ENCODE results near the gene CTNND2. TPM values are rescaled to one million over a fixed set of nuclear protein-coding genes. Genes with fewer than 3 reads are reported as not detected.

The CTNND2 gene
- total RNA-seq, 1 donor from 2014 or later, result 13.9 TPM

- no peak overlapping the region for H3K27ac Mint-ChIP-seq
- TF ChIP-seq CTCF (IDR thresholded peaks at IDR 0.05), result no peak
- TF ChIP-seq EZH2phosphoT487 (IDR thresholded peaks at IDR 0.05), result no peak
- no peak for TF ChIP-seq EZH2 (IDR thresholded peaks at IDR 0.05)
Measured at GRCh38 chr5:11672385-11673085, 231.7 kb downstream of the CTNND2 start.

GRCh38 chr5:11658376-11658775 lies 245.9 kb downstream of the CTNND2 start:
- H3K4me3 Mint-ChIP-seq, result no peak overlapping the region
- H3K36me3 ChIP-seq, result no peaks in the 10 kb centered on the region
- H3K79me2 ChIP-seq (ENCODE audit: low read depth), result no peaks in the 10 kb centered on the region
- no peaks in the 10 kb centered on the region for H3F3A ChIP-seq (ENCODE audit: low read depth)
- TF ChIP-seq CTCF (IDR thresholded peaks at IDR 0.05) (no peak), EZH2 (IDR thresholded peaks at IDR 0.05) (no peak), EZH2phosphoT487 (IDR thresholded peaks at IDR 0.05) (no peak)
- no peak for DNase-seq (ENCODE audit: low spot score)
- H2AFZ ChIP-seq (replicated peaks), result no peak overlapping the region
- no peaks in the 10 kb centered on the region for H3K4me1 ChIP-seq
- H3K4me1 Mint-ChIP-seq, result no peaks in the 10 kb centered on the region
- H3K9me3 Mint-ChIP-seq, result no peaks in the 10 kb centered on the region
- H3K27ac Mint-ChIP-seq, result no peak overlapping the region
- H3K4me2 ChIP-seq, result no peak overlapping the region
- H3K27me3 ChIP-seq, result no peaks in the 10 kb centered on the region
- no peak overlapping the region for H3K9ac ChIP-seq
- no peaks in the 10 kb centered on the region for H3K36me3 Mint-ChIP-seq
- no peak overlapping the region for H3K27ac ChIP-seq
- H3K4me3 ChIP-seq, result no peak overlapping the region
- no peaks in the 10 kb centered on the region for H3K9me3 ChIP-seq (ENCODE audit: low read depth)
- no peaks in the 10 kb centered on the region for H3K27me3 Mint-ChIP-seq (ENCODE audit: insufficient read depth, low read depth)
- no peaks in the 10 kb centered on the region for H4K20me1 ChIP-seq (ENCODE audit: low read depth)

More at GRCh38 chr5:11672385-11673085, 231.7 kb downstream of the CTNND2 start:
- Mint-ChIP-seq H3K9me3 (peaks cover 25% of the 10 kb centered on the region), H3K4me1 (no peaks in the 10 kb centered on the region), H3K27me3 (ENCODE audit: insufficient read depth, low read depth) (no peaks in the 10 kb centered on the region), H3K4me3 (no peak overlapping the region), H3K36me3 (peaks cover 4% of the 10 kb centered on the region)
- Histone ChIP-seq H3K27me3 (no peaks in the 10 kb centered on the region), H3K79me2 (ENCODE audit: low read depth) (no peaks in the 10 kb centered on the region), H3K4me1 (no peaks in the 10 kb centered on the region), H2AFZ (replicated peaks) (no peak overlapping the region), H3K9me3 (ENCODE audit: low read depth) (no peaks in the 10 kb centered on the region), H3K9ac (no peak overlapping the region), H4K20me1 (ENCODE audit: low read depth) (no peaks in the 10 kb centered on the region), H3F3A (ENCODE audit: low read depth) (no peaks in the 10 kb centered on the region), H3K36me3 (no peaks in the 10 kb centered on the region), H3K4me3 (no peak overlapping the region), H3K27ac (no peak overlapping the region), H3K4me2 (no peak overlapping the region)
- DNase-seq (ENCODE audit: low spot score), result no peak

- TF ChIP-seq EZH2 (IDR thresholded peaks at IDR 0.05) (no peak), EZH2phosphoT487 (IDR thresholded peaks at IDR 0.05) (no peak), CTCF (IDR thresholded peaks at IDR 0.05) (no peak)
- no peaks in the 10 kb centered on the region for H3K79me2 ChIP-seq (ENCODE audit: low read depth)
- Mint-ChIP-seq H3K36me3 (no peaks in the 10 kb centered on the region), H3K27ac (no peak overlapping the region), H3K4me1 (no peaks in the 10 kb centered on the region), H3K27me3 (ENCODE audit: insufficient read depth, low read depth) (no peaks in the 10 kb centered on the region), H3K9me3 (no peaks in the 10 kb centered on the region), H3K4me3 (no peak overlapping the region)
- H3K9ac ChIP-seq, result no peak overlapping the region
- H3F3A ChIP-seq (ENCODE audit: low read depth), result no peaks in the 10 kb centered on the region
- no peak overlapping the region for H3K27ac ChIP-seq
- no peaks in the 10 kb centered on the region for H4K20me1 ChIP-seq (ENCODE audit: low read depth)
- H3K27me3 ChIP-seq, result no peaks in the 10 kb centered on the region
- H2AFZ ChIP-seq (replicated peaks), result no peak overlapping the region
- H3K4me3 ChIP-seq, result no peak overlapping the region
- no peak for DNase-seq (ENCODE audit: low spot score)
- H3K4me2 ChIP-seq, result no peak overlapping the region
- no peaks in the 10 kb centered on the region for H3K4me1 ChIP-seq
- no peaks in the 10 kb centered on the region for H3K36me3 ChIP-seq
- no peaks in the 10 kb centered on the region for H3K9me3 ChIP-seq (ENCODE audit: low read depth)
Measured at GRCh38 chr5:11656916-11657315, 247.3 kb downstream of the CTNND2 start.
